Forelimb muscle (tissue), 1 donor: ENCODE data around the gene RPS6KC1. TPM values are rescaled to one million over a fixed set of nuclear protein-coding genes. Genes with fewer than 3 reads are reported as not detected.

Experiments used
- DNase-seq: peaks from one replicate; pipeline ENCODE4 v3.0.0-alpha.2; 2013; ENCODE audit warnings: low read depth
- polyA plus RNA-seq: library from polyadenylated mRNA; unstranded; fragments of 120-200 nt; gene quantifications from one replicate; pipeline ENCODE4 v1.2.1, GENCODE V29; 2013; ENCODE audit not compliant: insufficient read length

Gene RPS6KC1
- polyA plus RNA-seq, 1 donor, result 17.2 TPM

- no peak for DNase-seq
These were observed 170.2 kb downstream of the RPS6KC1 start for GRCh38 chr1:213221209-213221608.

DNA sequence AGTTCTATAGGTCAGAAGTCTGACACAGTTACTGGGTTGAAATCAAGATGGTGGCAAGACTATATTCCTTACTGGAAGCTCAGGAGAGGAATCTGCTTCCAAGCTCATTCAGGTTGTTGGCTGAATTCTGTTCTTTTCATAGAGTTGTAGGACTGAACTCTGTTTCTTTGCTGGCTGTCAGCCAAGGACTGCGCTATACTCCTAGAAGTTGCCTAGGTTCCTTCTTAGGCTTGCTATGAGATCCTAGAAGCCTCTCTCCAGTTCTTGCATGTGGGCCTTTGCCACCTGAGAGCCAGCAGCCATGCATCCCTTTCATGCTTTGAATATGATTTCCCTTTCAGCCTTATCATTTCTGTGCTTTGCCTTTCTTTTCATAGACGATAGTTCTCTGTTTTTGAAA is 176.4 kb downstream of the RPS6KC1 start:
- DNase-seq, result no peak

DNA sequence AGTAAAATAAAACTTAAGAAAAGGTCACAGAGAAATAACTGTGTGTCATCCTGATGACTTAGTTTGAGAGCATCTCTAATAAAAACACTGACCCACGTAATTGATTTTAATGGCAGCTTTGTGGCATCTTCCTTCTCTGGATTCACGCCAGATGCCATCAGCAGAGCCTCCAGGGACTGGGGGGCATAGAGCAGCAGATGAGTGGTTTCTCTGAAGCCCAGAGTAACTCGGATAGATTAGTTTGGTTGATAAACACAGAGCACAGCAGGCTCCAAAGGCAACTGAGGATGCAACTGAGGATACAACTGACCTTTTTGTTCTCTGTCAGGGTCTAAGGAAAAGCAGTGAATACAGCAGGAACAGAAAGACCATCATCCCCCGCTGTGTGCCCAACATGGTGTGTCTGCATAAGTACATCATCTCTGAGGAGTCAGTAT is 180.8 kb downstream of the RPS6KC1 start:
- DNase-seq, result no peak

GRCh38 chr1:213242883-213243282 is 191.8 kb downstream of the RPS6KC1 start:
- no peak for DNase-seq

DNA sequence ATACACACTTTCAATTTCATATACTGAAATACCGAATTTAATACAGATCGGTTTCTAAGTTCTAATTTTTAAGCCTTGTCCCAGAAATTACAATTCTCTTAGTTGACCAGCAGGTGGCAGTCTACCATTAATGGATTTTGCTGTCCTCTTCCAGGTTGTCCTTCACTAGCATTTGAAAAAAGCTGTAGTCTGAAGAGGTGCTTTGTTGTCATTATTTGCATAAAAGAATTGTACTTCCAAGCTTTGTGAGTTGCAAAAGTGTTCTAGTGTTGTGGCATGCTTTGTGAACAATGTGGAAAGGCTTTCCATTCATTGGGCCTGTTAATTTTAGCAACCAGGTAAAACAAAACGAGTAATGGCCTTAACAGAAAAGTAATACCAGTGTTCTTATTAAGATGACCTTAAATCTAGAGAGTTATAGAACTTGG is 193.6 kb downstream of the RPS6KC1 start:
- DNase-seq, result peak; percentile 9

GRCh38 chr1:213245260-213245910 is 194.3 kb downstream of the RPS6KC1 start:
- DNase-seq, result no peak

- DNase-seq, result no peak
These were observed 196.0 kb downstream of the RPS6KC1 start for GRCh38 chr1:213247038-213247437.

DNA sequence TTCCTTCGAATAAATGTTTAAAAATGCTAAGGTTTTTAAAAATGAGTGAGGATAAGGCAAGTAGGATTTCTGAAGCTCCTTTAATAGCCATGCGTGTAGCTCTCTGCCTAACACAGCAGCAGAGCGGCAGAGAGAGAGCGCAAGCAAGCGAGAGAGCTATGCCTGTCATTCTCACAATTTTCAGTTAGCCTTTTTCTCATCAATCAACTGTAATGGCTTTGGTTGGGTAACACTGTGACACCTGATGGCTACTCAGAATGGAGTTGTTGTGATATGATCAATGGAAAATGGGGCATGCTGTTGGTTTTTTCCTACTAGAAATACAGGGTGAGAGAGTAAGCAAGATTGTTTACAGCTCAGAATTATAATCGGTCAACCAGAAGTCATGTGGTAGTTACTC is 198.4 kb downstream of the RPS6KC1 start:
- DNase-seq, result no peak

- no peak for DNase-seq
These were observed 199.0 kb downstream of the RPS6KC1 start for GRCh38 chr1:213250041-213250440.

GRCh38 chr1:213250446-213250845 is 199.4 kb downstream of the RPS6KC1 start:
- no peak for DNase-seq

DNA sequence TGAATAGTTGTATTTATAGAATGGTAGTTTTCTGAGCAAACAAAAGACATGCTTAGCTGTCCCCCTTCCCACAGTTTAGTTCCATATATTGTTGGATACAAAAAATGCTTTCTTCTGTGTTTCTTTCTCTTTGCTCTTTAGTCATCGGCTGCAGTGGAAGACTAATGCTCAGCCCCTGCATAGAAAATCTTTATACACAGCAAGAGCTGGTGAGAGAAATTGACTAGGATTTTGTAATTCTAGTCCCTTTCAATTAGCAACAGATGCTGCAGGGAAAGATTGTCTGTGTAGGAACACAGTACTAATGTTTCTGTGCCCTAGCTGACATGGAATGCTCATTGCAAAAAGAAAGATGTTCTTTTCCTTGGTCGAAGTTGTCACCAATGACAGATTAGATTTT is 200.9 kb downstream of the RPS6KC1 start:
- no peak for DNase-seq

DNA sequence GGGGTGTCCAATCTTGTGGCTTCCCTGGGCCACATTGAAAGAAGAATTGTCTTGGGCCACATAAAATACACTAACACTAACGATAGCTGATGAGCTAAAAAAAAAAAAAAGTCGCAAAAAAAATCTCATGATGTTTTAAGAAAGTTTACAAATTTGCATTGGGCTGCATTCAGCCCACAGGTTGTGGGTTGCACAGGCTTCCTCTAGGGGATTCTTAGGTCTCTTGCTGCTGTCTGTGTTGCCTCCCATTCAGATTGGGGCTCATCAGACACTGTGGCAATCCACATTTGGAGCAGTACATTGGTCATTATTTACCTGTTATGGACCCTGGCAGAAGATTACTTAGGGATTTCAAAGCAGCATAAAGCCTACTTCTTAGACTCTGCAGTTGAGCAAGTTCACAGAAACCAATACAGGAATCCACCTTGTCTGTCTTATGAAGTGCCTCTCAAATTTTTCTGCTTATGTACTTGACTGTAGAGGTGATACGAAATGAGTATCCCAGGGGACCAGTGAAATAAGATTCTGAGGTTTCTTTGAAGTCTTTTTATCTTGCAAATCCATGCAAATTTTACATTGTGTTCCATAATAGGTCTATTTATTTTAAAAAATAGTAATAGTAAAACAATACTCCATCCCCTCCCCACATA is 205.5 kb downstream of the RPS6KC1 start:
- no peak for DNase-seq

DNA sequence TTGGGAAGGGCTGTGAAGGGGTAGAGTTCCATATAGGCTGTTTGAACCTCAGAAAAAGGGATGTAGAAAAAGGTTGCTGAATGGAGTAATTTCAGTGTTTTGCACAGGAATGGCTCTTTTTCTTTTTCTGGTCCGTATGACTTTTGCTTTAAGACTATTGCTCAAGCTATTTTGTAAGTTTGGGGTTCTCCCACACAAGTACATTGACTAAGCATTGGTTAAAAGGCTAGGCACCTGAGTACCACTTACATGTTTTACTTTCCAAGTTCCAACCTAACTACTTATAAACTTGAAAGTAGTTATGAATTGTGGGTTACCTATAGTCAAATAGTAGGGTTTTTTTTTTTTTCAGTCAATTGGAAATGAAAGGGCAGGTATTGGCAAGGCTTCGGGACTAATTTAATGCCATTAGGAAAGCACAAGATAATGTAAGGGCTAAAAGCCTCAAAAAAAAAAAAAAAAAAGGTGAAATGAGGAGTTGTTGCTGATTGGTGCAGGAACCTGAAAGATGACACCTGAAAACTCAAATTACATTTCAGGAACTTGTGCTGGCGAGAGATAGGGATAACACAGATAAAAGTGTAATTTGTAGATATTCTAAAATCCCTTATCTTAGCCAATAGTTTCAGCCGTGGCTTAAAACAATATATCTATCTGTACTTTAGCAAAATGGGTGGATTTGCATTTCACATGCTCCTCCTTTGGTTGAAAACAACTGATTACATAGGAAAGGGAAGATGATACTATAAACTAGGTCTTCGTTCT is 209.5 kb downstream of the RPS6KC1 start:
- DNase-seq, result no peak

- DNase-seq, result no peak
These were observed 213.5 kb downstream of the RPS6KC1 start for GRCh38 chr1:213264531-213264930.

DNA sequence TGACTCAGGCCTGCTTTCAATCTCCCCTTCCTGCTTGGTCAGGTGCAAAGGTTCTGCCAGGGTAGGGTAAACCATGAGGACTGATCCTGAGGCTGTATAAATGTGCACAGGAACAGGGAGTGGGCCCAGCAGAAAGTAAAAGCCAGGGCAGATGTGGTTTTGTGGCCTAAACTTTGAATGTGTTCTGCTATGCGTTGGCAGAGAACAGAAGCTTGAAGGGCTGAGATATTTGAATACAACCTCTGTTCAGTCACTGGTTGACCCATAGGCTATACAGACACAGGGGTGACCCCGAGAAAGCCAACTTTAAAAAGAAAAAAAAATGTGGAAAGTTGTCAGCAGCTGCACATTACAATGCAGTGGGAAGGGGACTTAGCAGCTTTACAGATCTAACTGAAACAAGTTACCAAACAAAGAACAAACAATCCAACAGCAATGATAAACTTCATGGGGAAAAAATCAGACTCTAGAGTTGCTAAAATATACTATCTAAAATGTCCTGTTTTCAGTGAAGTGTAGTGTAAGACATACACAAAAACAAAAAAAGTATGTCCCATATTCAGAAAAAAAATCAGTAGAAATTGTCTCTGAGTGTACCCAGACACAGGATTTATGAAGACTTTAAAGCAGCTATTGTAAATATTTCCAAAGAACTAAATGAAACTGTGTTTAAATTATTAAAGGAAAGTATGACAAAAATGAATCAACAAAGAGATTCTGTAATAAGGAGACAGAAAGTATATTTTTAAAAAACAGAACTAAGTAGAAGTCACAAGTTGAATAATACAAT is 216.1 kb downstream of the RPS6KC1 start:
- DNase-seq, result no peak

GRCh38 chr1:213268221-213268620 is 217.2 kb downstream of the RPS6KC1 start:
- no peak for DNase-seq

- no peak for DNase-seq
These were observed 218.8 kb downstream of the RPS6KC1 start for GRCh38 chr1:213269829-213270228.

DNA sequence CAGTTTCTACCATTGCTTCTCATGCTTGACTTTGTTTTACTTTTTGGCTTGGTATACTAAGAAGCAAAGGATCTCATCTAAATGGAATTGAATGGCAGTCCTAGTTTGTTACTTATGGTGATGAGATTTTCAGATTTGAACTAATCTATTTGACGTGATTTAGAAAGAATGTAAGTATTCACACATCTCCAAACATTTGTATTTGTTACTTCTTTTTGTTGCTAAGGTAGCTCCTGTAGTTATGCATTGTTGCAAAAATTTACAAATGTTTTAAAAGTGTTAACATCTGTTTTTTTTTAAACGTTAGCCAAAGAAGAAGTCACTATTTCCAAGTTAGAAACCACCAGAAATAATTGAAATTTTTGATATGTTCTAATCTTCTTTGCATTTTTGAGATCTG is 222.5 kb downstream of the RPS6KC1 start:
- DNase-seq, result no peak

DNA sequence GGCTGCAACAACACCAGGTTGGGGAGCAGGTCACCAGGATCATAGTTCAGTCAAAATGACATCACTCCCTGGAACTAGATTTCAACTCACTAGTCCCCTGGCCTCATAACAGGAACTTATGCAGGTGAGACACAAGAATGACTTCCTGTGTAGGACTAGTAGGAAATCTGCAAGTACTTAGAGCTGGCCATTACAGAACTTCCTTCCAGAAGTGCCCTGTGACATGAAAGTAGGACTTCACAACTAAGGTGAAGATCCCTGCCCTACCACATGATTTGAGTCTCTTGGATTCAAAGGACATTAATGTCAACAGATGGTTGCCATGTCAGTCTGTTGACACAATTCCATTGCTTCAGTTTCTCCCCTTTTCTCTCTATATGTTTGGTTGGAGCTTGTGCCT is 223.1 kb downstream of the RPS6KC1 start:
- DNase-seq, result no peak

GRCh38 chr1:213275293-213275692 is 224.3 kb downstream of the RPS6KC1 start:
- no peak for DNase-seq

DNA sequence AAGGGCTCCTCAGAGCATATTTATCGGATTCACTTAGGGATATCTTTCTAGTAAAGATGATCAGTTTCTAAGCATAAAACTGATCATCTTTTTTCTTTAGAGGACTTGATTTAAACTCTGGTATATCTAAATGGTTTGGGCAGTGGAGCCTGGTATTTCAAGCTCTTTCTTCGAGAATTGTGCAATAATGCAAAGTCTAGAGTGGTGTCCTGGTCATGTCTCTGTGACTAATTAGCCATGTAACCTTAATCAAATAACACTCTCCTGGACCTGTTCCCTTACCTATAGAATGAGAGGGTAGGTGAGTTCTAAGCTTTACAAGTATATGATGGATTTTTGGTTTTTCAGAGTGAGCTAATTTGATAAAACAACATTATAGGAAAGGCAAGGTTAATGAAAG is 225.2 kb downstream of the RPS6KC1 start:
- no peak for DNase-seq

DNA sequence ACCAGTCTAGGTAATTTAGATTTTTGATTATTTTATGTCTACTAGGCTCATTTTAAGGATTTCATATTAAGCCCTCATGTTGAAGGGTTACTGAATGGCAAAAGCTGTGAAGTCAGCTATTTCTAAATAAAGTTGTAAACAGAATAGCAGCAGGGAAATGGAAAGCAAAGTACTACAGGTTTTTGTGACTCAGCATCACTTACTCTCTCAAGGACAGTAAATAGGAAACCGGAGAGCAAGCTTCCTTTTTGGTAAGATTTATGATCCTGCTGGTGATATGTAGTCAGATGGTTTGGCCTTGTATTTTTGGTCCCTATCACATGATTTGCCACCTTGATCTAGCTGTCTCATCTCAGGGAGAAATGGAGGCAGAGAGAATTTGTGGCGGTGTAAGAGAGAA is 226.0 kb downstream of the RPS6KC1 start:
- no peak for DNase-seq
